ENCODE measurements around the gene BRWD1. TPM values are rescaled to one million over a fixed set of nuclear protein-coding genes. Genes with fewer than 3 reads are reported as not detected.

BRWD1 gene
- polyA plus RNA-seq, 2 of the 4 experiments (the other 2 are of a cell fraction): 6.9 to 22.2 TPM

DNA sequence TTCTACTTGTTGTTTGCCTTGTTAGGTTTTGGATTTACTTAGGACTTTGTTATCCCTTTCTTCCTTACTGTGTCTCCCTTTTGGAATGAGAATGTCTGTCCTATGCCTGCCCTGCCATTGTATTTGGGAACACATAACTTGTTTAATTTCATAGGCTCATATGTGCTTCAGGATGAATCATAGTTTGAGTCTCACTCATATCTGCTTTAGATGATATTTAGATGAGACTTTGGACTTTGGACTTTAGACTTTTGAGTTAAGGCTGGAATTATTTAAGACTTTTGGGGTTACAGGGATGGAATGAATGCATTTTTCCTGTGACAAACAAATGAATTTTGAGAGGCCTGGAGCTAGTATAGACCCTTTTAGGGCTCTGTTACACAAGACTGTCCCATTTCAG lies 163.6 kb downstream of the BRWD1 start:
- Histone ChIP-seq H3K4me2 (0 out of 3 replicates have a peak overlapping the region, but pooled peaks have one; percentile 25), H3K27ac (no peak overlapping the region), H3K4me1 (peaks cover 8% of the 10 kb centered on the region; the same call in 1 of the 3 replicates), H3K9me3 (no peaks in the 10 kb centered on the region), H3K4me3 (no peak overlapping the region)
- FAIRE-seq (no peak), DNase-seq (ENCODE audit: low read depth in 1 of 2, low spot score in 1 of 2) (no peak), ATAC-seq (no peak)
- ChIA-PET POLR2A (no interaction called here), CTCF (interaction anchor here (0.9 to 1.6 kb wide), 3 partner anchors 11 to 345 kb away, joined by 3 read pairs; no protein-coding TSS in a partner anchor)
- TF ChIP-seq ELK1 (IDR thresholded peaks at IDR 0.05; ENCODE audit: low read depth, low read length) (no peak), CBX8 (IDR thresholded peaks at IDR 0.05) (no peak), CHD2 (IDR thresholded peaks at IDR 0.05; ENCODE audit: low read length, partially characterized antibody) (no peak), NR3C1 (IDR thresholded peaks at IDR 0.05) (no peak), CEBPB (IDR thresholded peaks at IDR 0.05) (no peak), RARB (CRISPR knock-in tag; IDR thresholded peaks at IDR 0.05) (no peak), HOXB5 (CRISPR knock-in tag; IDR thresholded peaks at IDR 0.05) (no peak), ZFP36 (IDR thresholded peaks at IDR 0.05; ENCODE audit: borderline replicate concordance, partially characterized antibody) (no peak), CHD4 (IDR thresholded peaks at IDR 0.05; ENCODE audit: borderline replicate concordance) (no peak)

DNA sequence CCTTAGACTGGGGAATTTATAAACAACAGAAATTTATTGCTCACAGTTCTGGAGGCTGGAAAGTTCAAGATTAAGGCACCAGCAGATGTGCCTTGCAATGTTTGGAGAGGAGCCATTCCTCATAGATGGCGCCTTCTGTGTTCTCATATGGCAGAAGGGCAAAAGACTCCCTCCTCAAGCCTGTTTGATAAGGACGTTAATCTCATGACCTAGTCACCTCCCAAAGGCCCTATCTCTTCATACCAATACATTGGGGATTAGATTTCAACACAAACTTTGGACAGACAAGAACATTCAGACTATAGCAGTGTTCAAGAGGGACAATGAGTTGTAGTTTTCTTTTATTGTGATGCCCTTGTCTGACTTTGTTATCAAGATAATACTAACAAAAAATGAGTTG lies 164.5 kb downstream of the BRWD1 start:
- H3K4me2 ChIP-seq: no peak overlapping the region
- POLR2A ChIA-PET: no interaction called here
- ATAC-seq (no peak), FAIRE-seq (no peak), DNase-seq (ENCODE audit: low read depth in 1 of 2, low spot score in 1 of 2) (no peak)
- no peak overlapping the region for H3K27ac ChIP-seq
- H3K9me3 ChIP-seq: no peaks in the 10 kb centered on the region
- 65% methylated on average over 2 of the region's 2 CpGs for WGBS (ENCODE audit: missing lambda C conversion rate)
- TF ChIP-seq HOXB5 (CRISPR knock-in tag; IDR thresholded peaks at IDR 0.05): no peak
- no peak for TF ChIP-seq FOSL2 (IDR thresholded peaks at IDR 0.05)
- no peak for TF ChIP-seq FOSL2 (CRISPR knock-in tag; IDR thresholded peaks at IDR 0.05)
- TF ChIP-seq, protein P1, sequence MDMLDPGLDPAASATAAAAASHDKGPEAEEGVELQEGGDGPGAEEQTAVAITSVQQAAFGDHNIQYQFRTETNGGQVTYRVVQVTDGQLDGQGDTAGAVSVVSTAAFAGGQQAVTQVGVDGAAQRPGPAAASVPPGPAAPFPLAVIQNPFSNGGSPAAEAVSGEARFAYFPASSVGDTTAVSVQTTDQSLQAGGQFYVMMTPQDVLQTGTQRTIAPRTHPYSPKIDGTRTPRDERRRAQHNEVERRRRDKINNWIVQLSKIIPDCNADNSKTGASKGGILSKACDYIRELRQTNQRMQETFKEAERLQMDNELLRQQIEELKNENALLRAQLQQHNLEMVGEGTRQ (IDR thresholded peaks at IDR 0.05): no peak
- TF ChIP-seq GATA3 (IDR thresholded peaks at IDR 0.05; ENCODE audit: borderline replicate concordance): no peak
- TF ChIP-seq CHD2 (IDR thresholded peaks at IDR 0.05; ENCODE audit: low read length, partially characterized antibody): no peak
- no peak for TF ChIP-seq FOSB (CRISPR knock-in tag; IDR thresholded peaks at IDR 0.05)
- TF ChIP-seq POLR2AphosphoS2 (conservative IDR thresholded peaks at IDR 0.05; ENCODE audit: low read length): no peak
- no peak for TF ChIP-seq CTCF (IDR thresholded peaks at IDR 0.05)
- TF ChIP-seq, protein P2, sequence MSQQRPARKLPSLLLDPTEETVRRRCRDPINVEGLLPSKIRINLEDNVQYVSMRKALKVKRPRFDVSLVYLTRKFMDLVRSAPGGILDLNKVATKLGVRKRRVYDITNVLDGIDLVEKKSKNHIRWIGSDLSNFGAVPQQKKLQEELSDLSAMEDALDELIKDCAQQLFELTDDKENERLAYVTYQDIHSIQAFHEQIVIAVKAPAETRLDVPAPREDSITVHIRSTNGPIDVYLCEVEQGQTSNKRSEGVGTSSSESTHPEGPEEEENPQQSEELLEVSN (IDR thresholded peaks at IDR 0.05; ENCODE audit: borderline replicate concordance, low read depth): no peak
- no peak for TF ChIP-seq EHMT2 (IDR thresholded peaks at IDR 0.05; ENCODE audit: low read depth)
- TF ChIP-seq JUNB (IDR thresholded peaks at IDR 0.05): no peak
- no peak for TF ChIP-seq RAD21 (conservative IDR thresholded peaks at IDR 0.05 in 1 of 2, IDR thresholded peaks at IDR 0.05 in 1 of 2)
- TF ChIP-seq FOXS1 (CRISPR knock-in tag; IDR thresholded peaks at IDR 0.05): no peak
- TF ChIP-seq ZNF302 (CRISPR knock-in tag; IDR thresholded peaks at IDR 0.05): no peak
- no peak for TF ChIP-seq RCOR1 (IDR thresholded peaks at IDR 0.05; ENCODE audit: low read depth, low read length)
- no peak for TF ChIP-seq NPAS2 (CRISPR knock-in tag; IDR thresholded peaks at IDR 0.05; ENCODE audit: borderline replicate concordance)
- H3K4me1 ChIP-seq: peaks cover 8% of the 10 kb centered on the region; the same call in 1 of the 3 replicates
- no peak overlapping the region for H3K4me3 ChIP-seq
- CTCF ChIA-PET: no interaction called here

Data from A549 (cell line).